GM23338 (cell line): ENCODE data around the gene HDAC3. TPM values are rescaled to one million over a fixed set of nuclear protein-coding genes. Genes with fewer than 3 reads are reported as not detected.

Source experiments
- ATAC-seq: fragments of 200-7000 bp; cut with Tn5 transposase; 3 replicates; pipeline ENCODE4 v1.9.1; 2020
- DNase-seq: peaks from one replicate; pipeline ENCODE4 v3.0.0-alpha.2; 2015; ENCODE audit warnings: low spot score
- H2AFZ ChIP-seq: fragments of 200-600 bp; sonication (generic); 2 replicates; pipeline ENCODE4 v1.8.0; 2016; ENCODE audit warnings: antibody characterized with exemption, mild to moderate bottlenecking, moderate library complexity
- H3F3A ChIP-seq: fragments of 200-600 bp; sonication (generic); replicated peaks from 2 replicates; pipeline ENCODE4 v1.8.0; 2017; ENCODE audit warnings: antibody characterized with exemption, mixed run types, low read depth
- H3K27ac ChIP-seq: fragments of 200-600 bp; sonication (generic); 2 replicates; pipeline ENCODE4 v1.6.1; 2016; ENCODE audit warnings: low read depth
- H3K27me3 ChIP-seq: fragments of 200-600 bp; sonication (generic); 2 replicates; pipeline ENCODE4 v1.8.0; 2016; ENCODE audit warnings: mild to moderate bottlenecking, mixed run types, moderate library complexity; ENCODE audit not compliant: insufficient read depth
- H3K36me3 ChIP-seq: fragments of 200-600 bp; sonication (generic); 2 replicates; pipeline ENCODE4 v1.8.0; 2016; ENCODE audit warnings: mild to moderate bottlenecking; ENCODE audit not compliant: insufficient read depth
- H3K4me1 ChIP-seq: fragments of 200-600 bp; sonication (generic); 2 replicates; pipeline ENCODE4 v1.8.0; 2016; ENCODE audit warnings: mild to moderate bottlenecking, moderate library complexity; ENCODE audit not compliant: insufficient read depth
- H3K4me2 ChIP-seq: fragments of 200-600 bp; sonication (generic); 2 replicates; pipeline ENCODE4 v1.7.1; 2017; ENCODE audit warnings: mixed run types
- H3K4me3 ChIP-seq: fragments of 200-600 bp; sonication (generic); 2 replicates; pipeline ENCODE4 v1.6.1; 2016; ENCODE audit warnings: mixed run types
- H3K79me2 ChIP-seq: fragments of 200-600 bp; sonication (generic); replicated peaks from 2 replicates; pipeline ENCODE4 v1.8.0; 2017; ENCODE audit warnings: mild to moderate bottlenecking; ENCODE audit not compliant: insufficient read depth
- H3K9me2 ChIP-seq: fragments of 200-600 bp; sonication (generic); 2 replicates; pipeline ENCODE4 v1.8.0; 2017; ENCODE audit not compliant: insufficient read depth
- H4K20me1 ChIP-seq: fragments of 200-600 bp; sonication (generic); replicated peaks from 2 replicates; pipeline ENCODE4 v1.8.0; 2017; ENCODE audit warnings: mild to moderate bottlenecking; ENCODE audit not compliant: insufficient read depth
- H3K27ac Mint-ChIP-seq: 2 replicates; pipeline ENCODE4 v1.8.0; 2020; ENCODE audit warnings: inconsistent platforms, mild to moderate bottlenecking, moderate library complexity, mixed read lengths
- H3K27me3 Mint-ChIP-seq: 3 replicates; pipeline ENCODE4 v1.8.0; 2022; ENCODE audit warnings: low read depth, mild to moderate bottlenecking, moderate library complexity, mixed read lengths, inconsistent platforms; ENCODE audit not compliant: insufficient read depth, poor library complexity
- H3K36me3 Mint-ChIP-seq: 3 replicates; pipeline ENCODE4 v1.8.0; 2021; ENCODE audit warnings: low read depth, mild to moderate bottlenecking, inconsistent platforms, moderate library complexity, mixed read lengths
- H3K4me1 Mint-ChIP-seq: 3 replicates; pipeline ENCODE4 v1.8.0; 2020; ENCODE audit warnings: mild to moderate bottlenecking, inconsistent platforms, mixed read lengths
- H3K4me3 Mint-ChIP-seq: 3 replicates; pipeline ENCODE4 v1.8.0; 2021; ENCODE audit warnings: moderate library complexity, mild to moderate bottlenecking, inconsistent platforms, mixed read lengths
- H3K9me3 Mint-ChIP-seq: 3 replicates; pipeline ENCODE4 v1.8.0; 2020; ENCODE audit warnings: moderate library complexity, mild to moderate bottlenecking, inconsistent platforms, mixed read lengths
- CREB1 ChIP-seq: fragments of 250-450 bp; sonication (Bioruptor Pico); IDR thresholded peaks from 2 replicates; pipeline ENCODE4 v1.5.0; 2020; ENCODE audit warnings: low read depth, mild to moderate bottlenecking, moderate library complexity
- EZH2 ChIP-seq: fragments of 200-600 bp; sonication (generic); IDR thresholded peaks from one replicate; pipeline ENCODE4 v1.8.0; 2017; ENCODE audit warnings: antibody characterized with exemption, mild to moderate bottlenecking, low read depth; ENCODE audit not compliant: unreplicated experiment
- EZH2phosphoT487 ChIP-seq: fragments of 200-600 bp; sonication (generic); IDR thresholded peaks from one replicate; pipeline ENCODE4 v1.8.1; 2018; ENCODE audit warnings: antibody characterized with exemption; ENCODE audit not compliant: unreplicated experiment
- JUNB ChIP-seq: IDR thresholded peaks from one replicate; pipeline ENCODE4 v1.6.1; 2016; ENCODE audit warnings: antibody characterized with exemption; ENCODE audit not compliant: unreplicated experiment
- NANOG ChIP-seq: IDR thresholded peaks from 2 replicates; pipeline ENCODE4 v1.6.1; 2016; ENCODE audit warnings: antibody characterized with exemption, borderline replicate concordance
- POLR2AphosphoS5 ChIP-seq: IDR thresholded peaks from 2 replicates; pipeline ENCODE4 v1.6.1; 2016; ENCODE audit warnings: antibody characterized with exemption, low read depth
- STAT1 ChIP-seq: IDR thresholded peaks from one replicate; pipeline ENCODE4 v1.6.1; 2016; ENCODE audit warnings: antibody characterized with exemption; ENCODE audit not compliant: unreplicated experiment
- ZNF114 ChIP-seq: fragments of 250-450 bp; sonication (Bioruptor Pico); IDR thresholded peaks from 2 replicates; pipeline ENCODE4 v1.5.0; 2020; ENCODE audit warnings: mild to moderate bottlenecking, moderate library complexity
- ZNF331 ChIP-seq: fragments of 250-450 bp; sonication (Bioruptor Pico); IDR thresholded peaks from 2 replicates; pipeline ENCODE4 v1.5.0; 2020; ENCODE audit warnings: low read depth, mild to moderate bottlenecking, moderate library complexity
- polyA plus RNA-seq: library from polyadenylated mRNA; unstranded; fragments of >200 nt; fragmentation: Nextera tagmentation; extraction: Ambion mirVana; gene quantifications from 2 replicates; pipeline ENCODE4 v1.2.1, GENCODE V29; 2016
- total RNA-seq: library from RNA; depleted of rRNA; stranded (reverse); fragments of >200 nt; shearing (Covaris generic); gene quantifications from 2 replicates; pipeline ENCODE4 v1.2.3, GENCODE V29; 2014
- TF ChIP-seq, protein P1 (sequence below): IDR thresholded peaks from 2 replicates; pipeline ENCODE4 v1.6.1; 2016; ENCODE audit warnings: antibody characterized with exemption
- TF ChIP-seq, protein P2 (sequence below): IDR thresholded peaks from one replicate; pipeline ENCODE4 v1.6.1; 2018; ENCODE audit warnings: antibody characterized with exemption; ENCODE audit not compliant: unreplicated experiment
- TF ChIP-seq, protein P3 (sequence below), 2 experiments: fragments of 200-600 bp in 1 of 2; sonication (generic) in 1 of 2; conservative IDR thresholded peaks; 2 replicates each; pipeline versions ENCODE4 v1.5.1 to v1.6.1; 2016 to 2017; ENCODE audit warnings: antibody characterized with exemption in 2 of 2, low read depth in 2 of 2, mild to moderate bottlenecking in 2 of 2, moderate library complexity in 1 of 2

Gene HDAC3
- total and polyA plus RNA-seq, 2 experiments from 2014 or later, result 59.2 to 90.0 TPM

DNA sequence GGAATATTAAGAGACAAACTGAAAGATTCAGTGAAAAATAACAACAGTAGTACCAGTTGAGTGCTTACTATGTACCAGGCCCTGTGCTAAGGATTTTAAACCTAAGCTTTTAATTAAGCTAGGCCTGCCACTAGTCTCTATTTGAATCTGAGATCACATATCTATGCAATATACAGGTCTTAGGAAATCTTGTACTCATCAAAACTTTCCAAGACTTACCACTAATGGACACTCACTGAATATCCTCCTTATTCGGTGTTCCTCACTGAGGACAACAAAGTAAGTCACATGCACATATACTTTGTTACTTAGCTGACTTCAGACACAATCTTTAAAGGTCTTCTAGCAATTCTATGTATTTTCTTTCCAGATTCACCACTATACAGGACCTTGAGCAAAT, 50.4 kb downstream of the HDAC3 start:
- H3K4me3 Mint-ChIP-seq, result no peak overlapping the region
- H3F3A ChIP-seq, result 0 out of 2 replicates have a peak, but pooled peaks cover 2% of the 10 kb centered on the region
- peaks cover 37% of the 10 kb centered on the region for H3K79me2 ChIP-seq
- no peak overlapping the region for H3K4me2 ChIP-seq
- H3K36me3 ChIP-seq, result peaks cover 34% of the 10 kb centered on the region
- H4K20me1 ChIP-seq, result peaks cover 17% of the 10 kb centered on the region
- no peak for DNase-seq
- no peak overlapping the region for H2AFZ ChIP-seq
- H3K4me3 ChIP-seq, result no peak overlapping the region
- no peaks in the 10 kb centered on the region for H3K4me1 Mint-ChIP-seq
- no peak overlapping the region for H3K27ac Mint-ChIP-seq
- H3K4me1 ChIP-seq, result no peaks in the 10 kb centered on the region
- no peak for TF ChIP-seq EZH2
- TF ChIP-seq, protein P1, sequence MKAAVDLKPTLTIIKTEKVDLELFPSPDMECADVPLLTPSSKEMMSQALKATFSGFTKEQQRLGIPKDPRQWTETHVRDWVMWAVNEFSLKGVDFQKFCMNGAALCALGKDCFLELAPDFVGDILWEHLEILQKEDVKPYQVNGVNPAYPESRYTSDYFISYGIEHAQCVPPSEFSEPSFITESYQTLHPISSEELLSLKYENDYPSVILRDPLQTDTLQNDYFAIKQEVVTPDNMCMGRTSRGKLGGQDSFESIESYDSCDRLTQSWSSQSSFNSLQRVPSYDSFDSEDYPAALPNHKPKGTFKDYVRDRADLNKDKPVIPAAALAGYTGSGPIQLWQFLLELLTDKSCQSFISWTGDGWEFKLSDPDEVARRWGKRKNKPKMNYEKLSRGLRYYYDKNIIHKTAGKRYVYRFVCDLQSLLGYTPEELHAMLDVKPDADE, result no peak
- TF ChIP-seq STAT1, result no peak
- TF ChIP-seq, protein P2, sequence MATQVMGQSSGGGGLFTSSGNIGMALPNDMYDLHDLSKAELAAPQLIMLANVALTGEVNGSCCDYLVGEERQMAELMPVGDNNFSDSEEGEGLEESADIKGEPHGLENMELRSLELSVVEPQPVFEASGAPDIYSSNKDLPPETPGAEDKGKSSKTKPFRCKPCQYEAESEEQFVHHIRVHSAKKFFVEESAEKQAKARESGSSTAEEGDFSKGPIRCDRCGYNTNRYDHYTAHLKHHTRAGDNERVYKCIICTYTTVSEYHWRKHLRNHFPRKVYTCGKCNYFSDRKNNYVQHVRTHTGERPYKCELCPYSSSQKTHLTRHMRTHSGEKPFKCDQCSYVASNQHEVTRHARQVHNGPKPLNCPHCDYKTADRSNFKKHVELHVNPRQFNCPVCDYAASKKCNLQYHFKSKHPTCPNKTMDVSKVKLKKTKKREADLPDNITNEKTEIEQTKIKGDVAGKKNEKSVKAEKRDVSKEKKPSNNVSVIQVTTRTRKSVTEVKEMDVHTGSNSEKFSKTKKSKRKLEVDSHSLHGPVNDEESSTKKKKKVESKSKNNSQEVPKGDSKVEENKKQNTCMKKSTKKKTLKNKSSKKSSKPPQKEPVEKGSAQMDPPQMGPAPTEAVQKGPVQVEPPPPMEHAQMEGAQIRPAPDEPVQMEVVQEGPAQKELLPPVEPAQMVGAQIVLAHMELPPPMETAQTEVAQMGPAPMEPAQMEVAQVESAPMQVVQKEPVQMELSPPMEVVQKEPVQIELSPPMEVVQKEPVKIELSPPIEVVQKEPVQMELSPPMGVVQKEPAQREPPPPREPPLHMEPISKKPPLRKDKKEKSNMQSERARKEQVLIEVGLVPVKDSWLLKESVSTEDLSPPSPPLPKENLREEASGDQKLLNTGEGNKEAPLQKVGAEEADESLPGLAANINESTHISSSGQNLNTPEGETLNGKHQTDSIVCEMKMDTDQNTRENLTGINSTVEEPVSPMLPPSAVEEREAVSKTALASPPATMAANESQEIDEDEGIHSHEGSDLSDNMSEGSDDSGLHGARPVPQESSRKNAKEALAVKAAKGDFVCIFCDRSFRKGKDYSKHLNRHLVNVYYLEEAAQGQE, result no peak
- no peak for TF ChIP-seq ZNF114 (CRISPR knock-in tag)
- no peak for ATAC-seq
- H3K9me3 Mint-ChIP-seq, result no peaks in the 10 kb centered on the region; the same call in 2 of the 3 replicates
- H3K36me3 Mint-ChIP-seq, result peaks cover 34% of the 10 kb centered on the region
- H3K27ac ChIP-seq, result no peak overlapping the region
- no peaks in the 10 kb centered on the region for H3K27me3 Mint-ChIP-seq
- H3K27me3 ChIP-seq, result no peaks in the 10 kb centered on the region
- H3K9me2 ChIP-seq, result no peaks in the 10 kb centered on the region

DNA sequence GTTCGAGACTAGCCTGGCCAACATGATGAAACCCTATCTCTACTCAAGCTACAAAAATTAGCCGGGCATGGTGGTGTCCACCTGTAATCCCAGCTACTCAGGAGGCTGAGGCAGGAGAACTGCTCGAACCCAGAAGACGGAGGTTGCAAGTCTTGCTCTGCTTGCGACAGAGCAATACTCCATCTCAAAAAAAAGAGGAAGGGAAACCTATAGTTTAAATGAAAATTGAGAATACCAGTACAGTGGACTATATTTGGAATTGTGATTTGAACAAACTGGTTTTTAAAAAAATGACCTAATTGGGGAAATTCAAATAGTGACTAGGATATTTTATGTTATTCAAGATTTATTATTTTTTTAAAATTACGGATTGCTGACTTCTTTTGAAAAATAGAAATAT, 51.1 kb downstream of the HDAC3 start:
- Histone ChIP-seq H3K4me2 (no peak overlapping the region), H3K27ac (no peak overlapping the region), H4K20me1 (peaks cover 12% of the 10 kb centered on the region), H3K79me2 (peaks cover 30% of the 10 kb centered on the region), H3K4me1 (no peaks in the 10 kb centered on the region), H3K4me3 (no peak overlapping the region), H3K36me3 (peaks cover 41% of the 10 kb centered on the region), H3F3A (no peaks in the 10 kb centered on the region), H3K9me2 (no peaks in the 10 kb centered on the region), H2AFZ (no peak overlapping the region), H3K27me3 (no peaks in the 10 kb centered on the region)
- Mint-ChIP-seq H3K9me3 (no peaks in the 10 kb centered on the region; the same call in 2 of the 3 replicates), H3K4me1 (no peaks in the 10 kb centered on the region), H3K36me3 (peaks cover 41% of the 10 kb centered on the region), H3K27me3 (no peaks in the 10 kb centered on the region), H3K27ac (no peak overlapping the region), H3K4me3 (no peak overlapping the region)
- no peak for DNase-seq
- no peak for ATAC-seq
- no peak for TF ChIP-seq POLR2AphosphoS5
- TF ChIP-seq, protein P3, sequence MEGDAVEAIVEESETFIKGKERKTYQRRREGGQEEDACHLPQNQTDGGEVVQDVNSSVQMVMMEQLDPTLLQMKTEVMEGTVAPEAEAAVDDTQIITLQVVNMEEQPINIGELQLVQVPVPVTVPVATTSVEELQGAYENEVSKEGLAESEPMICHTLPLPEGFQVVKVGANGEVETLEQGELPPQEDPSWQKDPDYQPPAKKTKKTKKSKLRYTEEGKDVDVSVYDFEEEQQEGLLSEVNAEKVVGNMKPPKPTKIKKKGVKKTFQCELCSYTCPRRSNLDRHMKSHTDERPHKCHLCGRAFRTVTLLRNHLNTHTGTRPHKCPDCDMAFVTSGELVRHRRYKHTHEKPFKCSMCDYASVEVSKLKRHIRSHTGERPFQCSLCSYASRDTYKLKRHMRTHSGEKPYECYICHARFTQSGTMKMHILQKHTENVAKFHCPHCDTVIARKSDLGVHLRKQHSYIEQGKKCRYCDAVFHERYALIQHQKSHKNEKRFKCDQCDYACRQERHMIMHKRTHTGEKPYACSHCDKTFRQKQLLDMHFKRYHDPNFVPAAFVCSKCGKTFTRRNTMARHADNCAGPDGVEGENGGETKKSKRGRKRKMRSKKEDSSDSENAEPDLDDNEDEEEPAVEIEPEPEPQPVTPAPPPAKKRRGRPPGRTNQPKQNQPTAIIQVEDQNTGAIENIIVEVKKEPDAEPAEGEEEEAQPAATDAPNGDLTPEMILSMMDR (conservative IDR thresholded peaks at IDR 0.05; ENCODE audit: low read depth in 2 of 2), result no peak
- TF ChIP-seq, protein P1, result no peak
- TF ChIP-seq EZH2, result no peak
- no peak for TF ChIP-seq ZNF114 (CRISPR knock-in tag)
- no peak for TF ChIP-seq STAT1
- TF ChIP-seq EZH2phosphoT487, result no peak
- TF ChIP-seq JUNB, result no peak
- TF ChIP-seq, protein P2, result no peak
- TF ChIP-seq CREB1, result no peak
- TF ChIP-seq NANOG, result no peak
- TF ChIP-seq ZNF331 (CRISPR knock-in tag), result no peak
